Stromal cell of bone marrow (primary cell): ENCODE data around the gene HPS1.

Experiments used
- DNase-seq: peaks from one replicate; pipeline ENCODE4 v3.0.0-alpha.2; 2012; ENCODE audit warnings: low read depth

The HPS1 gene

GRCh38 chr10:98463976-98464754, 17.4 kb upstream of the HPS1 start:
- DNase-seq = no peak

- no peak for DNase-seq
Measured at GRCh38 chr10:98463016-98463415, 16.3 kb upstream of the HPS1 start.

GRCh38 chr10:98461500-98461842, 14.7 kb upstream of the HPS1 start:
- DNase-seq = no peak

GRCh38 chr10:98460837-98461499, 14.2 kb upstream of the HPS1 start:
- DNase-seq = peak; percentile 75

GRCh38 chr10:98458809-98459784, 12.4 kb upstream of the HPS1 start:
- DNase-seq = no peak

GRCh38 chr10:98457721-98458120, 11.0 kb upstream of the HPS1 start:
- DNase-seq = no peak

GRCh38 chr10:98456686-98457482, 10.1 kb upstream of the HPS1 start:
- no peak for DNase-seq

- no peak for DNase-seq
Measured at GRCh38 chr10:98456043-98456570, 9.4 kb upstream of the HPS1 start.

GRCh38 chr10:98453729-98454128, 7.0 kb upstream of the HPS1 start:
- no peak for DNase-seq

- no peak for DNase-seq
Measured at GRCh38 chr10:98450618-98451017, 3.9 kb upstream of the HPS1 start.

GRCh38 chr10:98449287-98449686, 2.6 kb upstream of the HPS1 start:
- no peak for DNase-seq

GRCh38 chr10:98446151-98446660, 529 bp downstream of the HPS1 start:
- DNase-seq = peak; percentile 13

GRCh38 chr10:98445200-98445812, 1.4 kb downstream of the HPS1 start:
- DNase-seq = no peak

GRCh38 chr10:98444314-98445006, 2.3 kb downstream of the HPS1 start:
- no peak for DNase-seq

GRCh38 chr10:98438715-98439114, 8.0 kb downstream of the HPS1 start:
- DNase-seq = no peak

GRCh38 chr10:98436704-98437103, 10.0 kb downstream of the HPS1 start:
- no peak for DNase-seq

GRCh38 chr10:98435178-98435577, 11.6 kb downstream of the HPS1 start:
- no peak for DNase-seq

- no peak for DNase-seq
Measured at GRCh38 chr10:98433881-98434732, 12.6 kb downstream of the HPS1 start.

GRCh38 chr10:98433371-98433770, 13.4 kb downstream of the HPS1 start:
- no peak for DNase-seq
